GM10266 (cell line): ENCODE measurements around the gene PABPN1.
A peak's percentile ranks its signal among the peaks of the same experiment; 100 is the strongest.

ENCODE experiments used
- DNase-seq: peaks from one replicate; pipeline ENCODE4 v3.0.0; 2012; ENCODE audit errors: extremely low spot score
- TF ChIP-seq, protein P1 (sequence below): IDR thresholded peaks from 2 replicates; pipeline ENCODE4 v1.5.1; 2012; ENCODE audit warnings: mild to moderate bottlenecking, low read depth; ENCODE audit not compliant: control insufficient read depth, insufficient read depth; ENCODE audit errors: missing control alignments

Gene PABPN1

GRCh38 chr14:23306412-23307145 is 14.7 kb upstream of the PABPN1 start, which contains the start of gene BCL2L2:
Gene BCL2L2 (plus strand): TSS chr14:23306833. CDS start chr14:23307768, 935 bp downstream.
- DNase-seq, result peak; percentile 77
- TF ChIP-seq, protein P1, sequence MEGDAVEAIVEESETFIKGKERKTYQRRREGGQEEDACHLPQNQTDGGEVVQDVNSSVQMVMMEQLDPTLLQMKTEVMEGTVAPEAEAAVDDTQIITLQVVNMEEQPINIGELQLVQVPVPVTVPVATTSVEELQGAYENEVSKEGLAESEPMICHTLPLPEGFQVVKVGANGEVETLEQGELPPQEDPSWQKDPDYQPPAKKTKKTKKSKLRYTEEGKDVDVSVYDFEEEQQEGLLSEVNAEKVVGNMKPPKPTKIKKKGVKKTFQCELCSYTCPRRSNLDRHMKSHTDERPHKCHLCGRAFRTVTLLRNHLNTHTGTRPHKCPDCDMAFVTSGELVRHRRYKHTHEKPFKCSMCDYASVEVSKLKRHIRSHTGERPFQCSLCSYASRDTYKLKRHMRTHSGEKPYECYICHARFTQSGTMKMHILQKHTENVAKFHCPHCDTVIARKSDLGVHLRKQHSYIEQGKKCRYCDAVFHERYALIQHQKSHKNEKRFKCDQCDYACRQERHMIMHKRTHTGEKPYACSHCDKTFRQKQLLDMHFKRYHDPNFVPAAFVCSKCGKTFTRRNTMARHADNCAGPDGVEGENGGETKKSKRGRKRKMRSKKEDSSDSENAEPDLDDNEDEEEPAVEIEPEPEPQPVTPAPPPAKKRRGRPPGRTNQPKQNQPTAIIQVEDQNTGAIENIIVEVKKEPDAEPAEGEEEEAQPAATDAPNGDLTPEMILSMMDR, result no peak

DNA sequence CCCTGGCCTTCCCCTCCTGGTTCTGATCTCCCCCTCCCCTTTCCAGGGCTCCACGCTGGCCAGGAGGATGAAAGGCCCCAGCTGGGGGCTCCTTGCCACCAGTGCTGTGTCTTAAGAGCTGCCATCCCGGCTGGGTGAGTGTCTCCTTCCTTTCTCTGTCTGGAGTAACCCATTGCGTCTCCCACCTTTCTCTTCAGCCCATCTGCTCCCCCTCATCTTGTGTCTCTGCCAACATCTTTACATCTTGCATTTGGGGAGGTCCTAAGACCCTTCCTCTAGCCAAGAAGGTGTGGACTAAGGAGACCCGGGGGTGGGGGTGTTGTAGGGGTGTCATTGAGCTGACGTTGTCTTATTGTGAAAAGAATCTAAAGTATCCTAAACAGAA is 14.1 kb upstream of the PABPN1 start:
- TF ChIP-seq, protein P1, result no peak
- no peak for DNase-seq

DNA sequence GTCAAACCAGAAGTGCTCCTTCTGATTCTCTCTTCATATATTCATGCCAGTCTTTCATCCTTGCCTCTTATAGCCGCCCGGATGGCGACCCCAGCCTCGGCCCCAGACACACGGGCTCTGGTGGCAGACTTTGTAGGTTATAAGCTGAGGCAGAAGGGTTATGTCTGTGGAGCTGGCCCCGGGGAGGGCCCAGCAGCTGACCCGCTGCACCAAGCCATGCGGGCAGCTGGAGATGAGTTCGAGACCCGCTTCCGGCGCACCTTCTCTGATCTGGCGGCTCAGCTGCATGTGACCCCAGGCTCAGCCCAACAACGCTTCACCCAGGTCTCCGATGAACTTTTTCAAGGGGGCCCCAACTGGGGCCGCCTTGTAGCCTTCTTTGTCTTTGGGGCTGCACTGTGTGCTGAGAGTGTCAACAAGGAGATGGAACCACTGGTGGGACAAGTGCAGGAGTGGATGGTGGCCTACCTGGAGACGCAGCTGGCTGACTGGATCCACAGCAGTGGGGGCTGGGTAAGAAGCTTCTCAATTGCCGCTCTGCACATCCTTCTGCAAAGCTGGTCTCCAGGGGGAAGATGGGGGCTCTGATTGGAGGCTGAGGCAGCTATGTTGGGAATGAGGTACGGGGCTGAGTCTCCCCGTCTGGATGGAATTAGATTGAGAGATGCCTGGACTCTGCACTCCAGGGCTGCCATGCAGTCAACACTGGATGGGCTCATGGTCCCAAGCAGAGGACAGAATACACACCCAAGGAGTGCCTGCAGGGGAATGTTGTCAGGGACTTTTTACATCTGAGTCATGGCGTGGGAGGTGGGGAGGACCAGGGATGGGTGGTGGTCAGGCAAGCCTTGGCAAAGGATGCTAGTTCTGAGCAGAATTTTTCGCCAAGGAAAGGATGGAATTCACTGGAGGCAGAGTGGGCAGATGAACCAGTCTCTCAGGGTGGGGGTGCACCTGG is 13.3 kb upstream of the PABPN1 start:
- DNase-seq, result no peak
- TF ChIP-seq, protein P1, result no peak

DNA sequence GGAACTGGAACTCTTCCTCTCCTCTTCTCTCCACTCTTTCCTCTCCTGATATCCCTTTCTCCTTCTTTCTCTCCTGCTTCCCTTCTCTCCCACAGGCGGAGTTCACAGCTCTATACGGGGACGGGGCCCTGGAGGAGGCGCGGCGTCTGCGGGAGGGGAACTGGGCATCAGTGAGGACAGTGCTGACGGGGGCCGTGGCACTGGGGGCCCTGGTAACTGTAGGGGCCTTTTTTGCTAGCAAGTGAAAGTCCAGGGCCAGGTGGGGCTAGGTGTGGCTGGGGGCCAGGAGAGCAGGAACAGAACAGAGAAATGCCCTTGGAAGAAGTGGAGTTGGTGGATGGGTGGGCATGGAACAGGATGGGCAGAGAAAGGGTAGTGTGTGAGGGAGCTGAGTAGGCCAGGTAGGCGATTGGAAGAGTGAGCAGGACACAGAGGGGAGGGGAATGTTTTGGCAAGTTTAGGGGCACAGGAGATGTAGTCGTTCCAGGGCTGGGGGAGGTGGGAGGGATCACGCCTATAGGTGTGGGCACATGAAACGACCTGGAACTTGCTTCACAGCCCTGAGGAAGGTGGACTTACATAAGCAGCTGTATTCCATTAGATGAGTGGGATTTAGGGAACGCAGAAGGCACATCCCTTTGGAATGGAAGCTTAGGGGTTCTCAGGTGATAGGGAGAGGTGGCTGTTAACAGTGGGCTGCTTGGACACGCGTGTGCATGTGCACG is 12.4 kb upstream of the PABPN1 start:
- no peak for DNase-seq
- TF ChIP-seq, protein P1, result no peak

GRCh38 chr14:23310546-23310945 is 10.7 kb upstream of the PABPN1 start:
- no peak for DNase-seq
- TF ChIP-seq, protein P1, result no peak

DNA sequence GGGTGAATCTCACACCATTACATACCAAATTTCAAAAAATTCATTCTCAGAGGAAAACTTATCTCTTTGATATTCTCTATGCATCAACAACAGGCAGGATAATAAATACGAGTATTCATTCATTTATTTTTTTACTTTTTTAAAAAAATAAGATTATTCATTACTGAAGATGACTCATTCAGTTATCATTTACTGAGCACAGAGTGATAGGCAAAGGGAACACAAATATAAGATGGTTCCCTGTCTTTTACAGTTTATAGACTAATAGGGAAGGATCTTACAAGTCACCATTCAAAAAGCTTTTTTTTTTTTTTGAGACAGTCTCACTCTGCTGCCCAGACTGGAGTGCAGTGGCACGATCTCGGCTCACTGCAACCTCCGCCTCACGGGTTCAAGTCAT is 5.0 kb upstream of the PABPN1 start:
- TF ChIP-seq, protein P1, result no peak
- no peak for DNase-seq
